ENCODE results near the gene THRA. TPM values are rescaled to one million over a fixed set of nuclear protein-coding genes. Genes with fewer than 3 reads are reported as not detected.
A peak's percentile ranks its signal among the peaks of the same experiment; 100 is the strongest.

The THRA gene
- total and polyA plus RNA-seq, 9 of the 15 experiments (the other 6 are each of a cell fraction or from before 2014, with no cell fraction given) = 0.34 to 23.4 (median 12.7) TPM

DNA sequence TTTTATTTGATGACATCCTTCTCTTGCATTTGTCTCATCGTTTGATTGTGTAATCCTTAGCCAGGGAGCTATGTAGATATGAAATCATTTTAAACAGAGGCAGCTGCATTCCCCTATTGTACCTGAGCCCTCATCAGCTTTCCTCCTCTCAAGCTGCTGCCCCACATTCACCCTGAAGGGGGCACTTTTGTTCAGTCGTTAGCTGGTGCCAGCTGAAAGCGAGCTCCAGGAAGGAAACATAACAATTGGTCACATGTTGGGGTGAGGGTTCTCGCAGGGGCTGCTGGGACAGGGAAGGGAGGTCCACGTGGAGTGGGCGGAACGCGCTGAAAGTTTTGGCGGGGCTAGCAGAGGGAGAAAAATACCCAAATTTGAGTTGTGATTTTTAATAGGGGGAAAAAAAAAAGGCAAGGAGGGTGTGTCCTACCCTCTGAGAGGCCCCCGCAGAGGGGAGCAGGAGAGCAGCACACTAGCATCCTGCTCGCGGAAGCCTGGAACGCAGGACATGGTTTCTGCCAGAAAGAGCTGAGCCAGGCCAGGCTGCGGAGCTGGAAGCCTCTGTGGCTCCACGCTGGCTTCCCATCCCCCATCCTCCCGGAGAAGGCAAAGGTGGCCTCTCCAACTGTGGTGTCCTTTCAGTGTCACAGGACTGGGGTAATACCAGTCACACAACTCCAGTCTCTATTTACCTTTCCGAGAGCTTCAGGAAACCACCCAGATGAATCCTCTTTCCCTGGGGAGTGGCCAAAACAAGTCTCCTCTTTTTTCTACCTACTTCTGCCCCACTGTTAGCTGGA, 50.5 kb downstream of the THRA start (continued):
- TF ChIP-seq MCM2 (IDR thresholded peaks at IDR 0.05; ENCODE audit: low read depth) = no peak
- peak; percentile 92 for TF ChIP-seq ZNF592 (IDR thresholded peaks at IDR 0.05)
- peak; percentile 77; the same call in 1 of the 2 replicates for TF ChIP-seq TOE1 (IDR thresholded peaks at IDR 0.05; ENCODE audit: borderline replicate concordance)
- TF ChIP-seq TOE1 (CRISPR knock-in tag; IDR thresholded peaks at IDR 0.05; ENCODE audit: borderline replicate concordance, low read depth) = no peak
- TF ChIP-seq ZNF174 (CRISPR knock-in tag; IDR thresholded peaks at IDR 0.05) = no peak
- peak; percentile 94 for TF ChIP-seq DACH1 (IDR thresholded peaks at IDR 0.05; ENCODE audit: partially characterized antibody)
- TF ChIP-seq E2F3 (CRISPR knock-in tag; IDR thresholded peaks at IDR 0.05) = peak; percentile 66; the same call in 1 of the 2 replicates
- TF ChIP-seq ETS2 (tag; IDR thresholded peaks at IDR 0.05; ENCODE audit: borderline replicate concordance, poor library complexity, severe bottlenecking) = no peak
- TF ChIP-seq, protein P1, sequence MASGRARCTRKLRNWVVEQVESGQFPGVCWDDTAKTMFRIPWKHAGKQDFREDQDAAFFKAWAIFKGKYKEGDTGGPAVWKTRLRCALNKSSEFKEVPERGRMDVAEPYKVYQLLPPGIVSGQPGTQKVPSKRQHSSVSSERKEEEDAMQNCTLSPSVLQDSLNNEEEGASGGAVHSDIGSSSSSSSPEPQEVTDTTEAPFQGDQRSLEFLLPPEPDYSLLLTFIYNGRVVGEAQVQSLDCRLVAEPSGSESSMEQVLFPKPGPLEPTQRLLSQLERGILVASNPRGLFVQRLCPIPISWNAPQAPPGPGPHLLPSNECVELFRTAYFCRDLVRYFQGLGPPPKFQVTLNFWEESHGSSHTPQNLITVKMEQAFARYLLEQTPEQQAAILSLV (tag; IDR thresholded peaks at IDR 0.05) = no peak
- TF ChIP-seq, protein P2, sequence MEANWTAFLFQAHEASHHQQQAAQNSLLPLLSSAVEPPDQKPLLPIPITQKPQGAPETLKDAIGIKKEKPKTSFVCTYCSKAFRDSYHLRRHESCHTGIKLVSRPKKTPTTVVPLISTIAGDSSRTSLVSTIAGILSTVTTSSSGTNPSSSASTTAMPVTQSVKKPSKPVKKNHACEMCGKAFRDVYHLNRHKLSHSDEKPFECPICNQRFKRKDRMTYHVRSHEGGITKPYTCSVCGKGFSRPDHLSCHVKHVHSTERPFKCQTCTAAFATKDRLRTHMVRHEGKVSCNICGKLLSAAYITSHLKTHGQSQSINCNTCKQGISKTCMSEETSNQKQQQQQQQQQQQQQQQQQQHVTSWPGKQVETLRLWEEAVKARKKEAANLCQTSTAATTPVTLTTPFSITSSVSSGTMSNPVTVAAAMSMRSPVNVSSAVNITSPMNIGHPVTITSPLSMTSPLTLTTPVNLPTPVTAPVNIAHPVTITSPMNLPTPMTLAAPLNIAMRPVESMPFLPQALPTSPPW (CRISPR knock-in tag; IDR thresholded peaks at IDR 0.05) = peak; percentile 62; the same call in 1 of the 2 replicates
- no peak for TF ChIP-seq RFX1 (IDR thresholded peaks at IDR 0.05)
- TF ChIP-seq CXXC5 (CRISPR knock-in tag; IDR thresholded peaks at IDR 0.05) = peak; percentile 71
- TF ChIP-seq MAX (CRISPR knock-in tag; IDR thresholded peaks at IDR 0.05) = peak; percentile 91
- TF ChIP-seq, protein P3, sequence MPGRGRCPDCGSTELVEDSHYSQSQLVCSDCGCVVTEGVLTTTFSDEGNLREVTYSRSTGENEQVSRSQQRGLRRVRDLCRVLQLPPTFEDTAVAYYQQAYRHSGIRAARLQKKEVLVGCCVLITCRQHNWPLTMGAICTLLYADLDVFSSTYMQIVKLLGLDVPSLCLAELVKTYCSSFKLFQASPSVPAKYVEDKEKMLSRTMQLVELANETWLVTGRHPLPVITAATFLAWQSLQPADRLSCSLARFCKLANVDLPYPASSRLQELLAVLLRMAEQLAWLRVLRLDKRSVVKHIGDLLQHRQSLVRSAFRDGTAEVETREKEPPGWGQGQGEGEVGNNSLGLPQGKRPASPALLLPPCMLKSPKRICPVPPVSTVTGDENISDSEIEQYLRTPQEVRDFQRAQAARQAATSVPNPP (IDR thresholded peaks at IDR 0.05; ENCODE audit: borderline replicate concordance, insufficient read depth, insufficient read length) = no peak
- no peak for TF ChIP-seq PYGO2 (tag; IDR thresholded peaks at IDR 0.05)

All from K562 (cell line).